ENCODE data around the gene TMED6. TPM values are rescaled to one million over a fixed set of nuclear protein-coding genes. Genes with fewer than 3 reads are reported as not detected.
A peak's percentile ranks its signal among the peaks of the same experiment; 100 is the strongest.

TMED6 gene
- total RNA-seq, 1 experiment from 2014 or later: 0.72 TPM

DNA sequence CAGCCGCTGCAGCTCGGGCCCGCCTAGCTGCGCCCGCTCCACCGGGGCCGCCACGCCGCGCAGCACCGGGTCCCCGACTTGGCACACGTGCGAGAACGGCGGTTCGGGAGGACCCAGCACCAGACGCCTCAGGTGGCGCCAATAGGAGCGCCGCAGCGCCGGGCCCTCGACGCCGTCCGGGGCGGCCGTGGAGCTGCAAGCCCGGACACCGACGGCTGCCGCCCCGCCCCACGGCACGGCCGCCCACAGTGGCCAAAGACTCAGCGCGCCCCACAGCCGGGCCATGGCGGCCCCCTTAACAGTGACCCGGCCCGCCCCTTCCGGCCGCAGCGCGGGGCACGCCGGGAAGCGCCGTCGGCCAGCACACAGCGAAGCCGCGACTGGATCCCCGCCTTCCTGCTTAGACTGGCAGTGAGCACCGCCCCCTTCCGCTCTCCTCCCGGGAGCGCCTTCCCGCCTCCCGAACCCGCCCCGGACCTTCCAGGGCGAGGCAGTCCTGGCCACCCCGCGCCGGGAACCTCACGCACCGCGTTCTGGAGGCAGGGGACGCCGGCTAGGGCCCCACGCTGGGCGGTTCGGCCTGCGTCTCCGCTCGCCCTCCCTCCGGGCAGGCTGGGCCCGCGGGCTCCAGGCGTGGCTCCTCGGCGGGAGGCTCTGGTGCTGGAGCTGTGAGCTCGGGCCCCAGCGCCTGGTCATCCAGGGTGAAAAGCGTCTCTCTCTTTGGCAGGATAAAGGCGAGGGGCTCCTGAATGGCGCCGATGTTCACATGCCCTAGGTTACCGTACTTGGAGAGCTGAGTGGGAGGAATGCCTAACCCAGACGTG is 21.1 kb downstream of the TMED6 start, which contains the start of gene PDF (continued):
- TF ChIP-seq KAT7 (CRISPR knock-in tag; IDR thresholded peaks at IDR 0.05; ENCODE audit: borderline replicate concordance) (peak; percentile 42; the same call in 1 of the 2 replicates), PRRX2 (CRISPR knock-in tag; IDR thresholded peaks at IDR 0.05) (peak; percentile 19), ZNF121 (CRISPR knock-in tag; IDR thresholded peaks at IDR 0.05) (peak; percentile 22; the same call in 1 of the 2 replicates), RELA (CRISPR knock-in tag; IDR thresholded peaks at IDR 0.05; ENCODE audit: borderline replicate concordance) (peak; percentile 50), USF1 (CRISPR knock-in tag; IDR thresholded peaks at IDR 0.05) (peak; percentile 26), AFF4 (CRISPR knock-in tag; IDR thresholded peaks at IDR 0.05; ENCODE audit: borderline replicate concordance) (0 out of 2 replicates have a peak, but pooled peaks have one; percentile 84), JUN (CRISPR knock-in tag; IDR thresholded peaks at IDR 0.05) (no peak), ZNF219 (CRISPR knock-in tag; IDR thresholded peaks at IDR 0.05; ENCODE audit: borderline replicate concordance) (peak; percentile 72; the same call in 1 of the 2 replicates), ZNF232 (CRISPR knock-in tag; IDR thresholded peaks at IDR 0.05) (peak; percentile 60), EMX1 (CRISPR knock-in tag; IDR thresholded peaks at IDR 0.05) (peak; percentile 59; the same call in 1 of the 2 replicates), ZNF416 (CRISPR knock-in tag; IDR thresholded peaks at IDR 0.05) (peak; percentile 90), TCF7 (CRISPR knock-in tag; IDR thresholded peaks at IDR 0.05; ENCODE audit: low read depth) (no peak; the same call in 1 of the 2 replicates), SP1 (CRISPR knock-in tag; conservative IDR thresholded peaks at IDR 0.05) (peak; percentile 95), MYBL2 (CRISPR knock-in tag; IDR thresholded peaks at IDR 0.05) (peak; percentile 50; the same call in 1 of the 2 replicates), FOXK1 (CRISPR knock-in tag; IDR thresholded peaks at IDR 0.05) (peak; percentile 56), IRF2 (CRISPR knock-in tag; IDR thresholded peaks at IDR 0.05; ENCODE audit: borderline replicate concordance, low read depth) (no peak)
- TF ChIP-seq, protein P1, sequence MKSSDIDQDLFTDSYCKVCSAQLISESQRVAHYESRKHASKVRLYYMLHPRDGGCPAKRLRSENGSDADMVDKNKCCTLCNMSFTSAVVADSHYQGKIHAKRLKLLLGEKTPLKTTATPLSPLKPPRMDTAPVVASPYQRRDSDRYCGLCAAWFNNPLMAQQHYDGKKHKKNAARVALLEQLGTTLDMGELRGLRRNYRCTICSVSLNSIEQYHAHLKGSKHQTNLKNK (CRISPR knock-in tag; IDR thresholded peaks at IDR 0.05): peak; percentile 94
- TF ChIP-seq, protein P2, sequence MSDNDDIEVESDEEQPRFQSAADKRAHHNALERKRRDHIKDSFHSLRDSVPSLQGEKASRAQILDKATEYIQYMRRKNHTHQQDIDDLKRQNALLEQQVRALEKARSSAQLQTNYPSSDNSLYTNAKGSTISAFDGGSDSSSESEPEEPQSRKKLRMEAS (CRISPR knock-in tag; IDR thresholded peaks at IDR 0.05): peak; percentile 84
- TF ChIP-seq, protein P3, sequence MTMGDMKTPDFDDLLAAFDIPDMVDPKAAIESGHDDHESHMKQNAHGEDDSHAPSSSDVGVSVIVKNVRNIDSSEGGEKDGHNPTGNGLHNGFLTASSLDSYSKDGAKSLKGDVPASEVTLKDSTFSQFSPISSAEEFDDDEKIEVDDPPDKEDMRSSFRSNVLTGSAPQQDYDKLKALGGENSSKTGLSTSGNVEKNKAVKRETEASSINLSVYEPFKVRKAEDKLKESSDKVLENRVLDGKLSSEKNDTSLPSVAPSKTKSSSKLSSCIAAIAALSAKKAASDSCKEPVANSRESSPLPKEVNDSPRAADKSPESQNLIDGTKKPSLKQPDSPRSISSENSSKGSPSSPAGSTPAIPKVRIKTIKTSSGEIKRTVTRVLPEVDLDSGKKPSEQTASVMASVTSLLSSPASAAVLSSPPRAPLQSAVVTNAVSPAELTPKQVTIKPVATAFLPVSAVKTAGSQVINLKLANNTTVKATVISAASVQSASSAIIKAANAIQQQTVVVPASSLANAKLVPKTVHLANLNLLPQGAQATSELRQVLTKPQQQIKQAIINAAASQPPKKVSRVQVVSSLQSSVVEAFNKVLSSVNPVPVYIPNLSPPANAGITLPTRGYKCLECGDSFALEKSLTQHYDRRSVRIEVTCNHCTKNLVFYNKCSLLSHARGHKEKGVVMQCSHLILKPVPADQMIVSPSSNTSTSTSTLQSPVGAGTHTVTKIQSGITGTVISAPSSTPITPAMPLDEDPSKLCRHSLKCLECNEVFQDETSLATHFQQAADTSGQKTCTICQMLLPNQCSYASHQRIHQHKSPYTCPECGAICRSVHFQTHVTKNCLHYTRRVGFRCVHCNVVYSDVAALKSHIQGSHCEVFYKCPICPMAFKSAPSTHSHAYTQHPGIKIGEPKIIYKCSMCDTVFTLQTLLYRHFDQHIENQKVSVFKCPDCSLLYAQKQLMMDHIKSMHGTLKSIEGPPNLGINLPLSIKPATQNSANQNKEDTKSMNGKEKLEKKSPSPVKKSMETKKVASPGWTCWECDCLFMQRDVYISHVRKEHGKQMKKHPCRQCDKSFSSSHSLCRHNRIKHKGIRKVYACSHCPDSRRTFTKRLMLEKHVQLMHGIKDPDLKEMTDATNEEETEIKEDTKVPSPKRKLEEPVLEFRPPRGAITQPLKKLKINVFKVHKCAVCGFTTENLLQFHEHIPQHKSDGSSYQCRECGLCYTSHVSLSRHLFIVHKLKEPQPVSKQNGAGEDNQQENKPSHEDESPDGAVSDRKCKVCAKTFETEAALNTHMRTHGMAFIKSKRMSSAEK (CRISPR knock-in tag; IDR thresholded peaks at IDR 0.05; ENCODE audit: borderline replicate concordance): peak; percentile 31; the same call in 1 of the 2 replicates
- TF ChIP-seq, protein P4, sequence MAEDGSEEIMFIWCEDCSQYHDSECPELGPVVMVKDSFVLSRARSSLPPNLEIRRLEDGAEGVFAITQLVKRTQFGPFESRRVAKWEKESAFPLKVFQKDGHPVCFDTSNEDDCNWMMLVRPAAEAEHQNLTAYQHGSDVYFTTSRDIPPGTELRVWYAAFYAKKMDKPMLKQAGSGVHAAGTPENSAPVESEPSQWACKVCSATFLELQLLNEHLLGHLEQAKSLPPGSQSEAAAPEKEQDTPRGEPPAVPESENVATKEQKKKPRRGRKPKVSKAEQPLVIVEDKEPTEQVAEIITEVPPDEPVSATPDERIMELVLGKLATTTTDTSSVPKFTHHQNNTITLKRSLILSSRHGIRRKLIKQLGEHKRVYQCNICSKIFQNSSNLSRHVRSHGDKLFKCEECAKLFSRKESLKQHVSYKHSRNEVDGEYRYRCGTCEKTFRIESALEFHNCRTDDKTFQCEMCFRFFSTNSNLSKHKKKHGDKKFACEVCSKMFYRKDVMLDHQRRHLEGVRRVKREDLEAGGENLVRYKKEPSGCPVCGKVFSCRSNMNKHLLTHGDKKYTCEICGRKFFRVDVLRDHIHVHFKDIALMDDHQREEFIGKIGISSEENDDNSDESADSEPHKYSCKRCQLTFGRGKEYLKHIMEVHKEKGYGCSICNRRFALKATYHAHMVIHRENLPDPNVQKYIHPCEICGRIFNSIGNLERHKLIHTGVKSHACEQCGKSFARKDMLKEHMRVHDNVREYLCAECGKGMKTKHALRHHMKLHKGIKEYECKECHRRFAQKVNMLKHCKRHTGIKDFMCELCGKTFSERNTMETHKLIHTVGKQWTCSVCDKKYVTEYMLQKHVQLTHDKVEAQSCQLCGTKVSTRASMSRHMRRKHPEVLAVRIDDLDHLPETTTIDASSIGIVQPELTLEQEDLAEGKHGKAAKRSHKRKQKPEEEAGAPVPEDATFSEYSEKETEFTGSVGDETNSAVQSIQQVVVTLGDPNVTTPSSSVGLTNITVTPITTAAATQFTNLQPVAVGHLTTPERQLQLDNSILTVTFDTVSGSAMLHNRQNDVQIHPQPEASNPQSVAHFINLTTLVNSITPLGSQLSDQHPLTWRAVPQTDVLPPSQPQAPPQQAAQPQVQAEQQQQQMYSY (CRISPR knock-in tag; IDR thresholded peaks at IDR 0.05): no peak; the same call in 1 of the 2 replicates
- TF ChIP-seq, protein P5, sequence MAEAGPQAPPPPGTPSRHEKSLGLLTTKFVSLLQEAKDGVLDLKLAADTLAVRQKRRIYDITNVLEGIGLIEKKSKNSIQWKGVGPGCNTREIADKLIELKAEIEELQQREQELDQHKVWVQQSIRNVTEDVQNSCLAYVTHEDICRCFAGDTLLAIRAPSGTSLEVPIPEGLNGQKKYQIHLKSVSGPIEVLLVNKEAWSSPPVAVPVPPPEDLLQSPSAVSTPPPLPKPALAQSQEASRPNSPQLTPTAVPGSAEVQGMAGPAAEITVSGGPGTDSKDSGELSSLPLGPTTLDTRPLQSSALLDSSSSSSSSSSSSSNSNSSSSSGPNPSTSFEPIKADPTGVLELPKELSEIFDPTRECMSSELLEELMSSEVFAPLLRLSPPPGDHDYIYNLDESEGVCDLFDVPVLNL (CRISPR knock-in tag; IDR thresholded peaks at IDR 0.05; ENCODE audit: borderline replicate concordance, low read depth): peak; percentile 86
- TF ChIP-seq, protein P6, sequence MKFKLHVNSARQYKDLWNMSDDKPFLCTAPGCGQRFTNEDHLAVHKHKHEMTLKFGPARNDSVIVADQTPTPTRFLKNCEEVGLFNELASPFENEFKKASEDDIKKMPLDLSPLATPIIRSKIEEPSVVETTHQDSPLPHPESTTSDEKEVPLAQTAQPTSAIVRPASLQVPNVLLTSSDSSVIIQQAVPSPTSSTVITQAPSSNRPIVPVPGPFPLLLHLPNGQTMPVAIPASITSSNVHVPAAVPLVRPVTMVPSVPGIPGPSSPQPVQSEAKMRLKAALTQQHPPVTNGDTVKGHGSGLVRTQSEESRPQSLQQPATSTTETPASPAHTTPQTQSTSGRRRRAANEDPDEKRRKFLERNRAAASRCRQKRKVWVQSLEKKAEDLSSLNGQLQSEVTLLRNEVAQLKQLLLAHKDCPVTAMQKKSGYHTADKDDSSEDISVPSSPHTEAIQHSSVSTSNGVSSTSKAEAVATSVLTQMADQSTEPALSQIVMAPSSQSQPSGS (CRISPR knock-in tag; IDR thresholded peaks at IDR 0.05; ENCODE audit: borderline replicate concordance, low read depth): no peak

Measured in WTC11 (cell line).